Smooth muscle cell of the brain vasculature (primary cell): ENCODE data around the gene CLK2.

Experiments used
- DNase-seq: peaks from one replicate; pipeline ENCODE4 v3.0.0-alpha.2; 2012; ENCODE audit warnings: low read depth, low spot score

The CLK2 gene

GRCh38 chr1:155273343-155274245 is at the start of gene CLK2:
Gene CLK2, minus strand, starts transcription at chr1:155273504. Its CDS starts 2,527 bp downstream, at chr1:155270977.
- peak; percentile 81 for DNase-seq

GRCh38 chr1:155322571-155322952 is 49.3 kb upstream of the CLK2 start:
- DNase-seq: no peak

- no peak for DNase-seq
These were observed 48.6 kb upstream of the CLK2 start for GRCh38 chr1:155321639-155322503.

GRCh38 chr1:155320661-155321617 is 47.6 kb upstream of the CLK2 start, which contains the start of gene RUSC1:
Gene RUSC1, plus strand, starts transcription at chr1:155320894. Its CDS starts 880 bp downstream, at chr1:155321774.
- no peak for DNase-seq

GRCh38 chr1:155320252-155320651 is 46.9 kb upstream of the CLK2 start:
- no peak for DNase-seq

GRCh38 chr1:155319536-155319935 is 46.2 kb upstream of the CLK2 start:
- DNase-seq: no peak

- DNase-seq: no peak
These were observed 44.8 kb upstream of the CLK2 start for GRCh38 chr1:155318082-155318481.

GRCh38 chr1:155316922-155317321 is 43.6 kb upstream of the CLK2 start:
- no peak for DNase-seq

- DNase-seq: no peak
These were observed 40.0 kb upstream of the CLK2 start for GRCh38 chr1:155313261-155313660.

GRCh38 chr1:155309423-155310021 is 36.2 kb upstream of the CLK2 start:
- DNase-seq: no peak

- DNase-seq: peak; percentile 97
These were observed 35.5 kb upstream of the CLK2 start, which contains the start of gene FDPS for GRCh38 chr1:155308493-155309422. Gene FDPS, plus strand, starts transcription at chr1:155308866. Its CDS starts 924 bp downstream, at chr1:155309790.

- no peak for DNase-seq
These were observed 34.0 kb upstream of the CLK2 start for GRCh38 chr1:155307247-155307740.

GRCh38 chr1:155305881-155306391 is 32.6 kb upstream of the CLK2 start:
- no peak for DNase-seq

GRCh38 chr1:155304558-155305063 is 31.3 kb upstream of the CLK2 start:
- DNase-seq: no peak

GRCh38 chr1:155301342-155301841 is 28.1 kb upstream of the CLK2 start, which contains the start of gene PKLR:
Gene PKLR, minus strand, starts transcription at chr1:155301438. Its CDS starts 43 bp downstream, at chr1:155301395.
- DNase-seq: no peak

- no peak for DNase-seq
These were observed 27.4 kb upstream of the CLK2 start for GRCh38 chr1:155300553-155301329.

GRCh38 chr1:155300024-155300423 is 26.7 kb upstream of the CLK2 start:
- DNase-seq: no peak

GRCh38 chr1:155297384-155297783 is 24.1 kb upstream of the CLK2 start:
- no peak for DNase-seq
